DND-41 (cell line): ENCODE results near the gene RGL1.
A peak's percentile ranks its signal among the peaks of the same experiment; 100 is the strongest.

Experiments
- ATAC-seq: fragments of 200-7000 bp; cut with Tn5 transposase; 3 replicates; pipeline ENCODE4 v1.9.1; 2021; ENCODE audit warnings: low read depth; ENCODE audit not compliant: insufficient read depth
- DNase-seq: peaks from one replicate; pipeline ENCODE4 v3.0.0-alpha.2; 2020
- H2AFZ ChIP-seq: 2 replicates; pipeline ENCODE4 v1.6.0; 2012; ENCODE audit warnings: low read depth, low read length
- H3K27ac ChIP-seq: 2 replicates; pipeline ENCODE4 v1.5.1; 2012; ENCODE audit warnings: low read length, inconsistent platforms
- H3K27me3 ChIP-seq: fragments of 200-600 bp; sonication (generic); 2 replicates; pipeline ENCODE4 v1.6.0; 2012; ENCODE audit warnings: low read length, mild to moderate bottlenecking, inconsistent platforms; ENCODE audit not compliant: insufficient read depth, poor library complexity
- H3K36me3 ChIP-seq: 2 replicates; pipeline ENCODE4 v1.5.1; 2012; ENCODE audit warnings: low read length, inconsistent platforms; ENCODE audit not compliant: insufficient read depth
- H3K4me1 ChIP-seq: 2 replicates; pipeline ENCODE4 v1.5.1; 2012; ENCODE audit warnings: mild to moderate bottlenecking, low read length; ENCODE audit not compliant: insufficient read depth
- H3K4me2 ChIP-seq: 2 replicates; pipeline ENCODE4 v1.6.0; 2012; ENCODE audit warnings: mild to moderate bottlenecking, moderate library complexity, low read length, inconsistent platforms; ENCODE audit not compliant: insufficient read depth
- H3K4me3 ChIP-seq, 2 experiments: fragments of 200-600 bp in 1 of 2; shearing (Covaris generic) in 1 of 2; 2 replicates each; pipeline ENCODE4 v1.5.1; 2012 to 2016; ENCODE audit warnings: inconsistent platforms in 2 of 2, low read length in 2 of 2, mild to moderate bottlenecking in 2 of 2, low read depth in 1 of 2, moderate library complexity in 1 of 2
- H3K79me2 ChIP-seq: 2 replicates; pipeline ENCODE4 v1.6.0; 2012; ENCODE audit warnings: low read length, inconsistent platforms; ENCODE audit not compliant: insufficient read depth
- H3K9ac ChIP-seq: 2 replicates; pipeline ENCODE4 v1.6.0; 2012; ENCODE audit warnings: low read depth, mild to moderate bottlenecking, inconsistent platforms, low read length, moderate library complexity
- H3K9me3 ChIP-seq: 2 replicates; pipeline ENCODE4 v1.5.1; 2012; ENCODE audit warnings: low read length, moderate library complexity, mild to moderate bottlenecking, inconsistent platforms; ENCODE audit not compliant: insufficient read depth, severe bottlenecking
- H4K20me1 ChIP-seq: 2 replicates; pipeline ENCODE4 v1.6.0; 2012; ENCODE audit warnings: low read length; ENCODE audit not compliant: insufficient read depth
- EZH2 ChIP-seq: IDR thresholded peaks from 3 replicates; pipeline ENCODE4 v1.6.1; 2012; ENCODE audit warnings: borderline replicate concordance, low read depth, mild to moderate bottlenecking, moderate library complexity, low read length, inconsistent platforms; ENCODE audit not compliant: severe bottlenecking
- TF ChIP-seq, protein P1 (sequence below): IDR thresholded peaks from 2 replicates; pipeline ENCODE4 v1.5.1; 2012; ENCODE audit warnings: borderline replicate concordance, low read length, moderate library complexity, mild to moderate bottlenecking; ENCODE audit not compliant: poor library complexity, severe bottlenecking; ENCODE audit errors: extremely low read depth

The RGL1 gene

GRCh38 chr1:183886853-183887252 lies 81.9 kb downstream of the RGL1 start:
- no peaks in the 10 kb centered on the region for H3K9me3 ChIP-seq
- 0 out of 2 replicates have a peak, but pooled peaks cover 3% of the 10 kb centered on the region for H4K20me1 ChIP-seq
- peaks cover 11% of the 10 kb centered on the region for H3K27me3 ChIP-seq
- H3K9ac ChIP-seq: no peak overlapping the region
- no peak for ATAC-seq
- H3K79me2 ChIP-seq: no peaks in the 10 kb centered on the region
- no peak overlapping the region for H3K27ac ChIP-seq
- no peak overlapping the region for H3K4me3 ChIP-seq
- H3K36me3 ChIP-seq: no peaks in the 10 kb centered on the region
- DNase-seq: no peak
- H3K4me2 ChIP-seq: no peak overlapping the region
- peaks cover 23% of the 10 kb centered on the region for H3K4me1 ChIP-seq
- no peak overlapping the region for H2AFZ ChIP-seq
- TF ChIP-seq, protein P1, sequence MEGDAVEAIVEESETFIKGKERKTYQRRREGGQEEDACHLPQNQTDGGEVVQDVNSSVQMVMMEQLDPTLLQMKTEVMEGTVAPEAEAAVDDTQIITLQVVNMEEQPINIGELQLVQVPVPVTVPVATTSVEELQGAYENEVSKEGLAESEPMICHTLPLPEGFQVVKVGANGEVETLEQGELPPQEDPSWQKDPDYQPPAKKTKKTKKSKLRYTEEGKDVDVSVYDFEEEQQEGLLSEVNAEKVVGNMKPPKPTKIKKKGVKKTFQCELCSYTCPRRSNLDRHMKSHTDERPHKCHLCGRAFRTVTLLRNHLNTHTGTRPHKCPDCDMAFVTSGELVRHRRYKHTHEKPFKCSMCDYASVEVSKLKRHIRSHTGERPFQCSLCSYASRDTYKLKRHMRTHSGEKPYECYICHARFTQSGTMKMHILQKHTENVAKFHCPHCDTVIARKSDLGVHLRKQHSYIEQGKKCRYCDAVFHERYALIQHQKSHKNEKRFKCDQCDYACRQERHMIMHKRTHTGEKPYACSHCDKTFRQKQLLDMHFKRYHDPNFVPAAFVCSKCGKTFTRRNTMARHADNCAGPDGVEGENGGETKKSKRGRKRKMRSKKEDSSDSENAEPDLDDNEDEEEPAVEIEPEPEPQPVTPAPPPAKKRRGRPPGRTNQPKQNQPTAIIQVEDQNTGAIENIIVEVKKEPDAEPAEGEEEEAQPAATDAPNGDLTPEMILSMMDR: no peak
- no peak for TF ChIP-seq EZH2

DNA sequence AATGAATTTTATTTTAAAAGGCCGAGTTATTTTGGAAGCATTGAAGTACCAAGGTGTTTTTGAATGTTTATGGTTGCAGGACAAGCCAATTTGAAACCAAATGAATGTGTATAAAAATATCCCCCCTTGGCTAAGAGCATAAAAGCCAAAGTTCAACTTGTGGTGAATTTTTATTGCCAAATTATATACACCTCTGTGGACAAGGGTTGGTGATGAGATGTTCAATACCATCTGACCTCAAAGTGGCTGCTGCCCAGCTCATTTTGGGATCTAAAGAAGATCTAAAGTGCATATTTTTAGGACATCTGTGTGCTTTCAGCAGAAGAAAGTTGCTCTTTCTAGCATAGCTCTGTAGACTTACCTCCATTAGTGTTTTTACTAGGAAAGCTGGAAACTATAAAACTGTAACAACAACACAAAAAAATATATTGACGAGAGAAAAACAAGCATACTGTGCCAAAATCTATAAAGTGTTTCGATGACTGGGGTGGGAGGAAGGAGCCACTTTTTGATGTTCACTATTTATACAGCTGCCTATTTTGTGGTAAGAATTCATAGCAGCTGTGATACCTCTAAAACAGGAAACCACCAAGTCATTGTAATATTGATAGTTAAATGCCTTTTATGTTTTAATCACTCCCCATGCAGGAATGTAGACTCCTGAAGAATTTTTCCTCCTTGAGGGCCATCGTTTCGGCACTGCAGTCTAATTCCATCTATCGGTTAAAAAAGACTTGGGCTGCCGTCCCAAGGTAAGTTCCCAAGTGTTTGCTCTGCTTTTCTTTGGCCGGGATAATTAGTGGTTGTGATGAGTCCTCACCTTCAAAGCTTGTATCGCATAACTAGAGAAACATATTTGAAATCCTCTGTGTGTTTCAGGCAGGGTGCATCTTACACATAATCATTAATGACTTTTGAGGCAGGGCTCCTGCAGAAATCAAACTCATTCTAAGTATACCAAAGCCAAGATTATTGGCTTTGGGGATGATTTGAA lies 83.2 kb downstream of the RGL1 start:
- no peaks in the 10 kb centered on the region for H3K36me3 ChIP-seq
- no peak overlapping the region for H3K27ac ChIP-seq
- DNase-seq: no peak
- H3K27me3 ChIP-seq: peaks cover 11% of the 10 kb centered on the region
- H2AFZ ChIP-seq: no peak overlapping the region
- TF ChIP-seq EZH2: no peak
- no peaks in the 10 kb centered on the region for H3K79me2 ChIP-seq
- no peaks in the 10 kb centered on the region for H3K9me3 ChIP-seq
- H3K4me3 ChIP-seq: no peak overlapping the region
- H4K20me1 ChIP-seq: 0 out of 2 replicates have a peak, but pooled peaks cover 3% of the 10 kb centered on the region
- H3K4me2 ChIP-seq: peak overlapping the region; percentile 32
- ATAC-seq: peak; percentile 93
- H3K9ac ChIP-seq: no peak overlapping the region
- H3K4me1 ChIP-seq: peaks cover 23% of the 10 kb centered on the region

- H3K27ac ChIP-seq: no peak overlapping the region
- 0 out of 2 replicates have a peak, but pooled peaks cover 3% of the 10 kb centered on the region for H4K20me1 ChIP-seq
- H3K9ac ChIP-seq: no peak overlapping the region
- peak; percentile 48 for ATAC-seq
- no peaks in the 10 kb centered on the region for H3K79me2 ChIP-seq
- H3K4me1 ChIP-seq: peaks cover 23% of the 10 kb centered on the region
- no peak overlapping the region for H2AFZ ChIP-seq
- DNase-seq: no peak
- peaks cover 11% of the 10 kb centered on the region for H3K27me3 ChIP-seq
- H3K4me2 ChIP-seq: peak overlapping the region; percentile 18; the same call in 1 of the 2 replicates
- no peaks in the 10 kb centered on the region for H3K36me3 ChIP-seq
- TF ChIP-seq, protein P1: no peak
- TF ChIP-seq EZH2: no peak
- H3K9me3 ChIP-seq: no peaks in the 10 kb centered on the region
- H3K4me3 ChIP-seq: no peak overlapping the region
Measured at GRCh38 chr1:183889095-183889494, 84.2 kb downstream of the RGL1 start.

DNA sequence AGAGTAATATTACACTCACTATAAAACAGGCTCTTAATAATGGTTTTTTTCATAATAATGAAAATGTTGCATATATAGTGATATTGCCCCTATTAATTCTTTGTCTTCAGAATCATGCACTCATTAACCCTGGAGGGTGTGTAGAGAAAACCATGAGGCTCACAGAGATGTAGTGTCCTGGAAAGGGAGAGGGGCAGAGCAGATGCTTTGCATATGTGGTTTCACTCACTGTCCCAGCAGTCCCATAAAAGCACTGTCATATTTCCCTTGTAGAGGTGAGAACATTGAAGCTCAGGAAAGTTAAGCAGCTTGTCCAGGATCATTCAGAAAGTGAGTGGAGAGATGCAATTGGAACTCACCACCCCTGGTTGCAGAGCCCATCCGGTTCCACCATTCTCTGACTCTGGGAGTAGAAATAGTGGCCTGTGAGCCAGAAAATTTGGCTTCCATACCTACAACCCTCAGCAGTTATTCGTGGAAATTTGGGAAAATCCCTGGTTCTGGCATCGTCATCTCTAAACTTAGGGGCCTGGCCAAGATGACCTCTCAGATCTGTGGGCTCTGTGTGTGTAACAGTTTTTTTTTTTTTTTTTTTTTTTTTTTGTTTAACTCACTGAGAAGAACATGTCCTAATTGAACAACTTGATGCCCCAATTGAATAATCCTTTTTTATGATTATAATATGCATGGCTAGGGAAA lies 86.4 kb downstream of the RGL1 start:
- Histone ChIP-seq H3K27me3 (peaks cover 11% of the 10 kb centered on the region), H4K20me1 (0 out of 2 replicates have a peak, but pooled peaks cover 3% of the 10 kb centered on the region), H3K4me1 (peaks cover 24% of the 10 kb centered on the region), H3K4me3 (no peak overlapping the region), H3K36me3 (no peaks in the 10 kb centered on the region), H3K9ac (no peak overlapping the region), H3K79me2 (no peaks in the 10 kb centered on the region), H3K4me2 (no peak overlapping the region), H2AFZ (no peak overlapping the region), H3K9me3 (no peaks in the 10 kb centered on the region), H3K27ac (no peak overlapping the region)
- ATAC-seq (no peak), DNase-seq (no peak)
- TF ChIP-seq EZH2: no peak
- TF ChIP-seq, protein P1: no peak
